ENCODE measurements around the gene AMACR. TPM values are rescaled to one million over a fixed set of nuclear protein-coding genes. Genes with fewer than 3 reads are reported as not detected.

Gene AMACR
- total and polyA plus RNA-seq, 2 of the 13 experiments (the other 11 are each of a cell fraction or from before 2014, with no cell fraction given) = 8.9 to 19.7 TPM

GRCh38 chr5:34038390-34038789, 30.5 kb upstream of the AMACR start (continued):
- TF ChIP-seq ZNF775 (CRISPR knock-in tag; IDR thresholded peaks at IDR 0.05; ENCODE audit: borderline replicate concordance) (no peak), ZBTB49 (CRISPR knock-in tag; IDR thresholded peaks at IDR 0.05; ENCODE audit: borderline replicate concordance) (no peak), HDAC6 (IDR thresholded peaks at IDR 0.05; ENCODE audit: low read depth, low read length) (no peak), ZBTB14 (CRISPR knock-in tag; IDR thresholded peaks at IDR 0.05) (no peak), ZNF407 (CRISPR knock-in tag; IDR thresholded peaks at IDR 0.05; ENCODE audit: not compliant biosample characterization) (no peak), PRDM10 (CRISPR knock-in tag; IDR thresholded peaks at IDR 0.05; ENCODE audit: low read depth) (no peak)
